ENCODE results near the gene SATB2.

DNA sequence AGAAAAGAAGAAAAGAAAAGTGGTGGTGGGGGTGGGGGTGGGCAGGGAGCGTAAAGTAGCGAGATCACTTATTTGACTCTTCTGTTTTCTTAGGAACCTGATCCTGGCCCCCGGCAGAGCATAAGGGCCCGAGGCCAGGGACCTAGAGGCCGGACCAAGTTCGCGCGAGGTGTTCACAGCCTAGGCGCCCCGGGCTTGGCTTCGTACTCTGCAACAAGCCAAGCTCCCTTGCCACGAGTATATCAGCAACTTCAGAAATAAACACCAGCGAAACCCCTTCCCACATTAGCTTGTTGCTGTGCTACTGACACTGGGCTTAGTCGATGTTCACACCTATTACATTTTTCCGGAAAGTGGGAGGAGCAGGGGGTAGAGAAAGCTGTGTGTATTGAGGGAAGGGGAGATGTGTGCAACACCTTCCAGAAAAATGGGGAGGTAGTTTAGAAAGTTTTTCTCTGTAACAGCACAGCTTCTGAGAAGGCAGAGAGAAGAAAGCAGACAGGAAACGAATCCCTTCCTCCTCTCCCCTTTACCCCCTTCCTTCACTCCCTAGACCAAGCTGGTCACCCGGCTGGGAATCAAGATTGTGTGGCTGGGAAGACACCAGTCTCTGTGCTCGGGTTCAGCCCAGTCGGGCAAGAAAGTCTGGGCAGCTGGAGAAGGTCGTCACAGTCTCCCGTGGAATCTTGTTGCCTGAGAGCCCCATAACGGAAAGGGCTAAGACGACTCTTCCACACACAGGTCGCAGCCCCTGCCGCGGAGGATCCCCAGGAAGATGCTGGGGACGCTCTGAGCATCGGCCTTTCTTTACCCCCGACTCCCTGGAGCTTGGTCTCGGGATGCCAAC lies 12.0 kb upstream of the SATB2 start:
- TF ChIP-seq, protein P1, sequence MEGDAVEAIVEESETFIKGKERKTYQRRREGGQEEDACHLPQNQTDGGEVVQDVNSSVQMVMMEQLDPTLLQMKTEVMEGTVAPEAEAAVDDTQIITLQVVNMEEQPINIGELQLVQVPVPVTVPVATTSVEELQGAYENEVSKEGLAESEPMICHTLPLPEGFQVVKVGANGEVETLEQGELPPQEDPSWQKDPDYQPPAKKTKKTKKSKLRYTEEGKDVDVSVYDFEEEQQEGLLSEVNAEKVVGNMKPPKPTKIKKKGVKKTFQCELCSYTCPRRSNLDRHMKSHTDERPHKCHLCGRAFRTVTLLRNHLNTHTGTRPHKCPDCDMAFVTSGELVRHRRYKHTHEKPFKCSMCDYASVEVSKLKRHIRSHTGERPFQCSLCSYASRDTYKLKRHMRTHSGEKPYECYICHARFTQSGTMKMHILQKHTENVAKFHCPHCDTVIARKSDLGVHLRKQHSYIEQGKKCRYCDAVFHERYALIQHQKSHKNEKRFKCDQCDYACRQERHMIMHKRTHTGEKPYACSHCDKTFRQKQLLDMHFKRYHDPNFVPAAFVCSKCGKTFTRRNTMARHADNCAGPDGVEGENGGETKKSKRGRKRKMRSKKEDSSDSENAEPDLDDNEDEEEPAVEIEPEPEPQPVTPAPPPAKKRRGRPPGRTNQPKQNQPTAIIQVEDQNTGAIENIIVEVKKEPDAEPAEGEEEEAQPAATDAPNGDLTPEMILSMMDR (IDR thresholded peaks at IDR 0.05 in 8 of 11, conservative IDR thresholded peaks at IDR 0.05 in 3 of 11) = no peak
- TF ChIP-seq POLR2A (IDR thresholded peaks at IDR 0.05) (no peak), POLR2AphosphoS5 (IDR thresholded peaks at IDR 0.05) (no peak)

Data from spleen (tissue), 7 donors.